NB4 (cell line): ENCODE results near the gene SLC4A9.

Source experiments
- CTCF ChIP-seq: IDR thresholded peaks from one replicate; pipeline ENCODE4 v1.5.1; 2012; ENCODE audit warnings: low read depth, low read length
- MAX ChIP-seq: IDR thresholded peaks from 2 replicates; pipeline ENCODE4 v1.6.1; 2011; ENCODE audit warnings: low read depth, low read length
- MYC ChIP-seq: IDR thresholded peaks from 2 replicates; pipeline ENCODE4 v1.6.1; 2011; ENCODE audit warnings: low read depth, low read length
- POLR2A ChIP-seq: IDR thresholded peaks from 2 replicates; pipeline ENCODE4 v1.6.1; 2011; ENCODE audit warnings: mild to moderate bottlenecking; ENCODE audit not compliant: insufficient read length; ENCODE audit errors: extremely low read depth

GRCh38 chr5:140324617-140325241 is 35.3 kb upstream of the SLC4A9 start:
- no peak for TF ChIP-seq CTCF
- TF ChIP-seq POLR2A, result no peak
- no peak for TF ChIP-seq MAX
- no peak for TF ChIP-seq MYC
